Activated T-helper 9 cell treated with anti-CD3 and anti-CD28 coated beads, Interleukin-2, amount 50 U/mL, for 16 hours (primary cell): Measurements from ENCODE around the gene ANKS1B.

ENCODE experiments used
- DNase-seq: peaks from one replicate; pipeline ENCODE4 v3.0.0-alpha.2; 2020; ENCODE audit warnings: low read depth

Gene ANKS1B

GRCh38 chr12:99453836-99454538 lies 530.7 kb downstream of the ANKS1B start:
- DNase-seq, result no peak

GRCh38 chr12:99450036-99450630 lies 534.6 kb downstream of the ANKS1B start:
- no peak for DNase-seq

DNA sequence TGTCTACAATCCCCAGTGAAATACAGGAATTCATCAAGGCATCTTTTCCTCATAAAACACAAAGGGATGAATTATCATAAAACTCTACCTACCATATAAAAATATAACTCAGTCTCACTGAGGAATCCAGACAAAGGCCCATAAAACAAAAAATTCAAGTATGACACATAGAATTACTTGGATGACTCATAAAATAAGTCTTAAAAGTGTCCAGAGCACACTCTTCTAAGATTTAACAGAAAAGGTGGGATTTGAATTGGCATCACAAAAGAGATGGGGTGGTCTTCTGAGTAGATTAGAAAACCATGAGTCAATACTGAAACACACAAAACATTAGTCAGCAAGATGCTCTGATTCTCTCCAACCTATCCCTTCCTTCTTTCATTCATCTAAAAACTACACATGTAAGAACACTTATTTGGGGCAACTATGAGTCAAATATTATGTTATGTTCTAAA lies 539.8 kb downstream of the ANKS1B start:
- no peak for DNase-seq

- DNase-seq, result no peak
Observed at GRCh38 chr12:99442758-99443157, 542.0 kb downstream of the ANKS1B start.

- DNase-seq, result no peak
Observed at GRCh38 chr12:99439399-99439798, 545.3 kb downstream of the ANKS1B start.

- no peak for DNase-seq
Observed at GRCh38 chr12:99436584-99436983, 548.2 kb downstream of the ANKS1B start.

- DNase-seq, result no peak
Observed at GRCh38 chr12:99435095-99435791, 549.5 kb downstream of the ANKS1B start.

- no peak for DNase-seq
Observed at GRCh38 chr12:99433155-99433554, 551.6 kb downstream of the ANKS1B start.

GRCh38 chr12:99431203-99431602 lies 553.5 kb downstream of the ANKS1B start:
- no peak for DNase-seq

DNA sequence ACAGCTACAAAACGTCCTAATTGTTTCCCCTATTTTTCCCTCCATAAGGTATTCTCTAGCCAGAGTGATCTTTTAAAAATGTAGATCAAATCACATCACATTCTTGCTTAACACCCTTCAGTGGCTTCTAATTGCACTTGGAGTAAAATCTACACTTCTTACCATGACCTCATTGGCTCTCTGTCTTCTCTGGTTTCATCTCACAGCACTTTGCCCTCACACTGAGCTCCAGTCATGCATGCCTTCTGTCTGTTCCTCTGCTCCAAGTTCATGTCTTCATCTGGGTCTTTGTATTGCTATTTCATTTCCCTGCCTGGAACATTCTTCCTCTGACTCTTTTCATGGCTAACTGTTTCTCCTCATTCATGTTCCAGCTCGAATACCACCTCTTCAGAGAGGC lies 557.6 kb downstream of the ANKS1B start:
- DNase-seq, result no peak

- no peak for DNase-seq
Observed at GRCh38 chr12:99418379-99418778, 566.4 kb downstream of the ANKS1B start.

- no peak for DNase-seq
Observed at GRCh38 chr12:99413751-99414150, 571.0 kb downstream of the ANKS1B start.

- no peak for DNase-seq
Observed at GRCh38 chr12:99393763-99394162, 591.0 kb downstream of the ANKS1B start.

GRCh38 chr12:99392091-99392850 lies 592.5 kb downstream of the ANKS1B start:
- DNase-seq, result no peak

GRCh38 chr12:99390707-99391106 lies 594.0 kb downstream of the ANKS1B start:
- DNase-seq, result no peak

GRCh38 chr12:99389751-99390150 lies 595.0 kb downstream of the ANKS1B start:
- no peak for DNase-seq

- no peak for DNase-seq
Observed at GRCh38 chr12:99388671-99389195, 596.0 kb downstream of the ANKS1B start.

DNA sequence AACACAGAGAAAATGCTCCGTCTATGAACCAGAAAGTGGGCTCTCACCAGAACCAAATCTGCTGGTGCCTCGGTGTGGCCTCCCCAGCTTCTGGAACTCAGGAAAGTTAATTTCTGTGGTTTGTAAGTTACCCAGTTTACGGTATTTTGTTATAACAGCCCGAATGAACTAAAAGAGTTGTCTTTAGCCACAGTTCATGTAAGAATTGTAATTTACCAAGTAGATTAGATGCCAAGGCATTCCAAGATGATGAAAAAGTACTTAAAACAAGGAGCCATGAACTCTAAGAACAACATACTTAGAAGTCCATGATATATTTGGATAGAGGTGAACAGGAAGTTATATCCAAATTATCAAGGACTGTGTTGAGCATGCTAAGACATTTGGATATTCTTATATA lies 597.1 kb downstream of the ANKS1B start:
- no peak for DNase-seq

DNA sequence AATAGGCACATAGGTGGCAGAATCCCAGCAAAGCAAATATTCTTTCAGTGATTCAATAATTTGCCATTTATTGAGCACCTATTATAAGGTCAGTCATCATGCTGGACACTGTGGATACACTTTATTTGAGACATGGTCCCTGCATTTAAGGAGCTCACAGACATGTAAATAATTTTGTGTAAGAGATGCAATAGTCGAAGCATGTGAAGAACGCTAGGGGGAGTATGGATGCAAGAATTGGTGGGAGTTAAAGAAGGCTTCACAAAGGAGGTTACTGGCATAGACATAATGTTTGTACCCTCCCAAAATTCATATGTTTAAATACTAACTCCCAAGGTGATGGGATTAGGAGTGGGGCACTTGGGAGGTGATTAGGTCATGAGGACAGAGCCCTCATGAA lies 597.8 kb downstream of the ANKS1B start:
- DNase-seq, result no peak

- no peak for DNase-seq
Observed at GRCh38 chr12:99383258-99383657, 601.5 kb downstream of the ANKS1B start.

DNA sequence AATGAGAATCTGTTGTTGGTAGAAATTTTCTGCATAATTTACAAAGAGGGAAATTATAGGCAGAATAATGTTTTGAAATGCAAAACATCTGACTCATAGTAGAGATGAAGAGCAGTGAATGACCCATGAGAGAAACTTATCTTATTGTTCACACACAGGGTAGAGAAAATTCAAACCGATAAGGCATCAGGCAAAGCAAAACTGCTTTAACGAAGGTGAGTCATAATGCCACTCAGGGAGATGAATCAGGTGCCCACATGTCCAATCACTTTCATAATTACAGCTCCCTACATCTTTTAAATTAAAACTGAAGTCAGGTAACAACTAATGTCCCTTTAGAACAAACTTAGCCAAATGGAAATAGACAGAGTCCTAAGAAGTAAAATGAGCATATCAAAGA lies 602.7 kb downstream of the ANKS1B start:
- no peak for DNase-seq

- no peak for DNase-seq
Observed at GRCh38 chr12:99380701-99381100, 604.0 kb downstream of the ANKS1B start.
